Motor neuron (in vitro differentiated cells): ENCODE data around the gene TM4SF4. TPM values are rescaled to one million over a fixed set of nuclear protein-coding genes. Genes with fewer than 3 reads are reported as not detected.

Experiments used
- ATAC-seq, 8 experiments: fragments of 200-7000 bp; cut with Tn5 transposase; replicated peaks in 6 of 8; 2 replicates each; pipeline ENCODE4 v1.8.0; 2021; ENCODE audit warnings: mild to moderate bottlenecking in 8 of 8, moderate library complexity in 8 of 8
- H3K27ac ChIP-seq, 2 donors: fragments of 250-450 bp; sonication (Bioruptor Pico); 2 replicates each; pipeline ENCODE4 v1.9.0; 2021; ENCODE audit warnings: antibody characterized with exemption in 2 of 2, mild to moderate bottlenecking in 2 of 2, moderate library complexity in 1 of 2
- H3K4me1 ChIP-seq, 2 donors: fragments of 250-450 bp; sonication (Bioruptor Pico); replicated peaks in 1 of 2; 2 replicates each; pipeline ENCODE4 v1.6.1; 2021; ENCODE audit warnings: antibody characterized with exemption in 2 of 2, mild to moderate bottlenecking in 2 of 2, moderate library complexity in 1 of 2
- H3K4me3 ChIP-seq, 5 donors: fragments of 250-450 bp; sonication (Bioruptor Pico); 2 replicates each; pipeline ENCODE4 v1.9.0; 2021; ENCODE audit warnings: antibody characterized with exemption in 5 of 5, mild to moderate bottlenecking in 5 of 5, moderate library complexity in 4 of 5
- WGBS, 10 experiments: fragments of 450-650 bp; shearing (Covaris generic); methylation state at CpG; one replicate each; pipeline ENCODE4 v1.0.0; 2022; 5-methylcytosine and 5-hydroxymethylcytosine counted together
- in situ Hi-C, 9 experiments: fragments of 400-800 bp; cut with MboI; loops; one replicate each; pipeline ENCODE4 v1.15.0; 2021; ENCODE audit warnings: low sequenced_read_pairs in 9 of 9, low pct_unique_long_range_greater_than_20kb in 2 of 9; ENCODE audit not compliant: unreplicated experiment in 9 of 9
- total RNA-seq, 8 experiments: library from RNA; unstranded; fragments of 300-600 nt; gene quantifications; 2 replicates each; pipeline versions ENCODE4 v1.2.3 to v1.2.4, GENCODE V29; 2022

TM4SF4 gene
- total RNA-seq, 8 experiments from 2014 or later, result 0.05 to 2.7 (median 0.64) TPM; not detected in 1

DNA sequence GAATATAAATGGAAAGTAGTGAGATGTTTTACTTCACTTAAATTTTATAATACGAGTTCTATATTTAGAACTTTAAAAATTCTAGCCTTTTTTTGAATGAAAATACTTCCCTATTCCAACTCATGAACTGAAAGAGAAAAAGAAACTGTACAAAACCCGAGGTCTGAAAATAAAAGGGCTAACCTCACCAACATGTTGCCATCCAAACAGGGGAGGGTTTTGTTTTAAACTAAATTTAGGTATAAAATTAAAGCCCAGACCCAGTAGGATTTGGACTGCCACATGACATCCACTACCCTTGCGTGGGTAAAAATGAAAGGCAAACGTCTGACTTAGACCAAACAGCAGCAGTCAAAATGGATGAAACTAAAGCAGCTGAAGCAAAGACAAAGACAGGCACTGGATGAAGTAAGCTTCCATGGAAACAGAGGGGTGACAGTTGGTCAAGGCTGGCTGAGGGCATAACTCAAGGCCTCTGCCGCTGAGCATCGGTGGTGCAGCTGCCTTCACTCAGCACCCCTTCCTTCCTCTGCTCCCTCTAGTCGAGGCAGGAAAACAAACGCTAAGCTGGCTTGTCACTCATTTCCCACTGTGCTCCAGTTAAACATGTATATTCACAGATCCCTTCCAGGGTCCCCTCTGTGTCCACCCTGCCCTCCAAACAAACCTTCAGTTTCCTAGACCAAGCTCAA is 58.1 kb downstream of the TM4SF4 start:
- H3K4me3 ChIP-seq, result no peak overlapping the region
- 27 to 70% (median 40%) methylated on average over 2 to 7 of the region's 8 CpGs for whole genome bisulfite sequencing, 10 experiments
- no peak overlapping the region for H3K27ac ChIP-seq
- peak in 6 of 8 experiments; percentile 3 to 65 (median 56) for ATAC-seq
- in situ Hi-C loops, result no loop called here
- H3K4me1 ChIP-seq, result peaks cover 35 to 48% of the 10 kb centered on the region in 2 donors

DNA sequence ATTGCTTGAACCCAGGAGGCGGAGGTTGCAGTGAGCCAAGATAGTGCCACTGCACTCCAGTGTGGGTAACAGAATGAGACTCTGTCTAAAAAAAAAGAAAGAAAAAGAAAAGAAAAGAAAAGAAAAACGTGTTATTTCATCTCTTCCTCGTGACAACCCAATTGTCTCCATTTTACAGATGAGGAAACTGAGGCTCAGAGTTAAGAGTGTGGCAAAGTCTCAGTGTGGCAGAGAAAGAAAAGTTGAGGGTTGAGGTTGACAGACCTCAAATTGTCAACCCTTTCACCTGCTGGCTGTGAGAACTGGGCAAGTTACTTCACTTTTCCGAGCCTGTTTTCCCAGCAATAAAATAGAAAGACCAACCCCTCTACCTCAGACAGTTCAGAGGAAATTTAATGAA is 59.6 kb downstream of the TM4SF4 start:
- Histone ChIP-seq H3K4me1 (peaks cover 35 to 45% of the 10 kb centered on the region in 2 donors), H3K27ac (no peak overlapping the region), H3K4me3 (no peak overlapping the region)
- in situ Hi-C loops, result no loop called here
- 60 to 100% (median 85%) methylated on average over 1 to 4 of the region's 4 CpGs for WGBS, 10 experiments
- no peak for ATAC-seq

DNA sequence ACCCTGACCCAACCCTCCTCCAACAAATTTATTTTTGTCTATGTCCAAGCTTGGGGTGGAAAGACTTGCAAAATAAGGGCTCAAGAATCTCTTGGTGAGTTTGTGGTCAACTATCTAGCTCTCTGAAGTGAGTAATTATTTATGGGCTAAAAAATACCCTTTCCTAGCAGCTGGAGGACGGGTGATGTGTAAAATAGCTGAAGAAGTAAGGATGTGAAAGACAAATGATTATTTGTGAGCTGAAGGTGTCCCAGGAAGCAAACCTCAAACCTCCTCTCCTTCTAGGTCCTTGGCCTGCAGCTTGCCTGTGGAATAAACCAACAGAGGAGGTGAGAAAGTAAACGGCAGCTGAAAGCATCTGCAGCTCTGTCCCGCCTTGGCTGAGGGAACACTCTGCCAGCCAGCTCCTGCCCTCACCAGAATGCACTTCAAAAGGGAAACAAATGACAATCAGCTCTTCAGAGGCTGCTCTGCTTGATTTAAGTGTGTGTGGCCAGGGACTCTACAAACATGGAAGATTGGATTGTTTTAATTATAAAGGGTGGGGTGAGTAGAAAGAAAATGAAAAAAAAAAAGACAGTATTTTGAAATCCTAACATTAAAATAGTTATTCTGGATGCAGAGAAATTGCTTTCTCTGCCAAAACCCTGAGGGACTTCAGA is 60.3 kb downstream of the TM4SF4 start:
- Histone ChIP-seq H3K4me1 (peaks cover 38 to 45% of the 10 kb centered on the region in 2 donors), H3K27ac (peak overlapping the region in 1 of 2 donors; percentile 23), H3K4me3 (no peak overlapping the region)
- 0 to 53% (median 16%) methylated on average over 1 to 3 of the region's 3 CpGs; no CpG with 5 or more reads in 1 of the 10 experiments for WGBS, 10 experiments
- peak; percentile 39 to 75 (median 68) for ATAC-seq
- in situ Hi-C loops, result no loop called here

DNA sequence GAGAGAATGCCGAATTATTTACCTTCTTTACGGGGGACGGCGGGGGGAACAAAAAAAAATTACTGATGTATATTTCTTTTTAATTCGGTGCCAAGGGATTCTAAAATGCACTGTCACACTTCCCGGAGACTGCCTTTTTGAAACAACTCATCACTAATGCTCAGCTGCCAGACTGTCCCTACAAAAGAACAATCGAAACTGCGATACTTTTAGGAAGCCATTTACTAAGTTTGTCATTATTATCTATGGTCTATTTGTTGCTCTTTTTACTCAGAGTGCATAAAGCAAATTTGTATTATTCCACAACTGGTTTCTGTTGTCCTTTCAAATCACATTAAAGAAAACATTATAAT is 60.8 kb downstream of the TM4SF4 start:
- WGBS, 10 experiments, result 1 to 39% (median 13%) methylated on average over 5 to 8 of the region's 8 CpGs

DNA sequence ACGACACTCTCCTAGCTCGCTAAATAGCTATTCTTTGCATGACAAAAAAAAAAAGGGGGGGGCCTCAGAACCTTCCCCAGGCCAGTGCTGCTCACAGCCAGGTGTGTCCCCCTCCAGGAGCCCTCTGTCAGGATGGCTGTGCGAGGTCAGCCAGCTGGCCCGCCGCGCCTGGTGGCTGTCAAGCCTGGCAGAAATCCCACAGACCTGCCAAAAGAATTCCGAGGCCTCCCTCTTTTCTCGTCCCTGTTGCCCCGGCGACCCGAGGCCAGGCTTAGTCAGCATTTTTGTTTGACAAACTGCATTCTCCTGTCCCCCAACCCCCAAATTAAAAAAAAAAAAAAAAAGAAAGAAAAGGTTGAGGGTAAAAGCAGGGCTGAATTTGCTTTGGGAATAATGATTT is 61.9 kb downstream of the TM4SF4 start:
- Histone ChIP-seq H3K4me1 (peaks cover 42 to 45% of the 10 kb centered on the region in 2 donors), H3K27ac (peak overlapping the region in 1 of 2 donors; percentile 11), H3K4me3 (no peak overlapping the region)
- 0 to 71% (median 21%) methylated on average over 1 to 8 of the region's 11 CpGs for WGBS, 10 experiments
- peak in 5 of 8 experiments; percentile 61 to 78 (median 75) for ATAC-seq
- in situ Hi-C loops, result no loop called here

More for the DNA sequence above, 60.8 kb downstream of the TM4SF4 start:
- in situ Hi-C loops, result no loop called here
- peak; percentile 4 to 42 (median 38) for ATAC-seq
- no peak overlapping the region for H3K4me3 ChIP-seq
- H3K4me1 ChIP-seq, result peaks cover 42 to 45% of the 10 kb centered on the region in 2 donors
- peak overlapping the region in 1 of 2 donors; percentile 23 for H3K27ac ChIP-seq

DNA sequence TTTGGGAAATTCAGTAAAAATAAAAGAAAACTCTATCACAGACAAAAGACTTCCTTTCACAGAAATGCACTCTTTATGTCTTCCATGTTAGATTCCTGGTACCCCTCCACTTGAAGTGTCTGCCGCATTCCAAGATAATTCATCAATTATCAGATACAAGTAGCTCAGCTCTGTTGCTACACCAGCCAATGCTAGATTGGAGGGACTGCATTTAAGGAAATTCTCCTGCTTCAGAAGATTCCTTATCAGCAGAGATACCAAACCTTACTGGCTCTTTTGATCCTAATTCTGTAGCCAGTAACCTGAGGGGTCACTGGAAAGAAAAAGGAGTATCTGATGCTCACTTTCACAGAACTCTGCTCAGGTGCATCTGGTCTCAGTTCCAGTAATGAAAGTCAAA is 63.9 kb downstream of the TM4SF4 start:
- peaks cover 31 to 32% of the 10 kb centered on the region in 2 donors for H3K4me1 ChIP-seq
- ATAC-seq, result no peak
- H3K27ac ChIP-seq, result no peak overlapping the region
- in situ Hi-C loops, result no loop called here
- H3K4me3 ChIP-seq, result no peak overlapping the region
- 67 to 100% (median 83%) methylated on average over 1 of the region's 1 CpG; no CpG with 5 or more reads in 1 of the 10 experiments for WGBS, 10 experiments

DNA sequence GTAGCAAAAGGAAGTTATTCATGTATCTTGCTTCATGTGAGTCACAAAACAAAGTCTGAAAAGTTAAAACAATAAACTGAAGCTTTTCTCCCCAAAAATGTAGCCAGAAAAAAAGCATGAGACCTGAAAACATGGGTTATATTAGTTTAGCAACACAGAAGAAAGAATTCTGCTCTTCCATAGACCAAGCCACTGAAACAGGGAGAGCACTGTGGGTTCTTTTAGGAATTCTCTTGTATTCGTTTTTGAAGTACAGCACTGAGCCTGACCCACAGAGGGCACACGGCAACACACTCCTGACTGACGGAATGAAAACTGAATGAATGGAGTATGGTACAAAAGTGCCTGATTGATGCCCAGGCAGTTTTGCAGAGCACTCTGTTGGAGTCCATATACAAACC is 66.6 kb downstream of the TM4SF4 start:
- H3K4me3 ChIP-seq, result no peak overlapping the region
- 14 to 80% (median 51%) methylated on average over 1 to 3 of the region's 3 CpGs; no CpG with 5 or more reads in 2 of the 10 experiments for WGBS, 10 experiments
- peak in 1 of 8 experiments; percentile 7 for ATAC-seq
- no peak overlapping the region for H3K27ac ChIP-seq
- peaks cover 13 to 16% of the 10 kb centered on the region in 2 donors for H3K4me1 ChIP-seq
- in situ Hi-C loops, result no loop called here

DNA sequence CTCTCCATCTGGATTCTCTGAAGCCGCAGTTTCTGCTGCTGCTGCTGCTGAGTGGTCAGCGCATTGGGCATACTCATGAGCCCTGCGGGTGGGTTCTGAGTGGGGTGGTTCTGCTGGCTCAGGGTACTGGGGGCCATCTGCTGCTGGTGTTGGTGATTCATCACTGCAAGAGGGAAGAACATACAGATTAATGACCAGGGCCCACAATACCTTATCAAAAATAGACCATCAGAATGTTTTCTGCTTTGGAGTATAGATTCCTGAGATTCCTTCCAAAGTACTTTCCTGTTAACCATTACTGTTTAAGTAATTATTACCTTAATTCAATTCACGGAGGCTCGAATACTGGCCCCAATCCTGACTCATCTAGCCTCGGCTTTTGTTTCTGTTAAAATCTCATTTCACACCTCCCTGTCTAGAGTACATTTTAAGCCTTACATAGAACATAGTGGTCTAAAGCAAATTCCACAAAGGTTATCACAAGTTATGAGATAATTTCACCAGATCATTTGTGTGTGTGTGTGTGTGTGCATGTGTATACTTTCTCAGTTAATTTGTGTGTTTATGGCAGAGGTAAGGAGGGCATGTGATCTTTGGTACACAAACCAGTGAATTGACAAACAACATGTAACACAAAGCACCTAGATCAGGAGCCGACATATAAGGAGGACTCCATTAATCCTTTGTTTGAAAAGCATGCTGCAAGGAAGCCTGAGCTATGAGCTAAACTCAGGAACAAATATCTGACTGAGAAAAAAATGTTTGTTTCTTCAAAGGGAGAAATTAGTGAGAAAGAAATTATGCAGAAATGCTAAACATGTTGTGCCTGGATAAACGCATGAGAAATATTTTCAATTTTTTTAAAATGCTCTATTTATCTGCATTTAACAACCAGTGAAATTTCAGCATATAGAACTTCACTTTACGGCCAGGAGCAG is 68.1 kb downstream of the TM4SF4 start:
- Histone ChIP-seq H3K27ac (no peak overlapping the region), H3K4me1 (peaks cover 5 to 6% of the 10 kb centered on the region in 2 donors), H3K4me3 (no peak overlapping the region)
- in situ Hi-C loops, result no loop called here
- ATAC-seq, result no peak
- WGBS, 10 experiments, result 33 to 89% (median 69%) methylated on average over 1 to 9 of the region's 9 CpGs

DNA sequence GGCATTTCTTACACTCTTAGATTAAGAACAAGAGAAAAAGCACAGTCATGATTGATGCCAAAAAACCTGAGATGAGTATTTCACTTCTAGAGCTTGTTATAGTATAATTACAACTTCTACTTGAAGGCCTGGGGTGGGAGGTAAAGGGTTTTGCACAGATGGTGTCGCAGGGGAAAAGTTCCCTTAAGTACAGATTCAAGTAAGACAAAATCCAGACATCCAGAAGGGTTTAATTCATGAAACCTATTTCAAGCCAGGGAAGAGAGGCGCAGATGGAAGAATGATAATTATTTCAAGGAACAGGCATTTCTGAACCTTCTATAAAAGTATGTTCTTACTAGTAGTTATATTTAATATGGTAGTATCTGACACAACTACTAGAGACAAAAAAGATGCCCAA is 70.6 kb downstream of the TM4SF4 start:
- in situ Hi-C loops, result no loop called here
- ATAC-seq, result no peak
- no peak overlapping the region for H3K4me3 ChIP-seq
- WGBS, 10 experiments, result 67 to 100% (median 100%) methylated on average over 1 to 2 of the region's 2 CpGs; no CpG with 5 or more reads in 3 of the 10 experiments
- H3K4me1 ChIP-seq, result peaks cover 1 to 10% of the 10 kb centered on the region in 2 donors
- no peak overlapping the region for H3K27ac ChIP-seq

DNA sequence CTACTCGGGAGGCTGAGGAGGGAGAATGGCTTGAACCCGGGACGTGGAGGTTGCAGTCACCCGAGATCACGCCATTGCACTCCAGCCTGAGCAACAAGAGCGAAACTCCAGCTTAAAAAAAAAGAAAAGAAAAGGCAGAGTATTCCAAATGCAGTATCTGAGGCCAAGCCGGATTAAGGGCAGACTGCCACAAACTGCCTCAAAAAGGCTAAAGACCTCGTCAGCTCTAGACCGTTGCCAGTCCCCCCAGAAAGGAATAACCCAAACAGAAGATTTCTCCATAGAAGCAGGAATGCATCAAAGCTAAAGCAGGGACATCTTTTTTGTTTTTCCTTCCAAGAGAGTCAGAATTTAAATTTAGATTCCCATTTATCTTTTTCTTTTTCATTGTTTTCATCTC is 72.9 kb downstream of the TM4SF4 start:
- no peak overlapping the region for H3K27ac ChIP-seq
- H3K4me3 ChIP-seq, result no peak overlapping the region
- ATAC-seq, result peak in 1 of 8 experiments; percentile 69
- H3K4me1 ChIP-seq, result peaks cover 0 to 10% of the 10 kb centered on the region in 2 donors
- WGBS, 10 experiments, result 19 to 97% (median 84%) methylated on average over 2 to 9 of the region's 9 CpGs; no CpG with 5 or more reads in 1 of the 10 experiments
- in situ Hi-C loops, result no loop called here

DNA sequence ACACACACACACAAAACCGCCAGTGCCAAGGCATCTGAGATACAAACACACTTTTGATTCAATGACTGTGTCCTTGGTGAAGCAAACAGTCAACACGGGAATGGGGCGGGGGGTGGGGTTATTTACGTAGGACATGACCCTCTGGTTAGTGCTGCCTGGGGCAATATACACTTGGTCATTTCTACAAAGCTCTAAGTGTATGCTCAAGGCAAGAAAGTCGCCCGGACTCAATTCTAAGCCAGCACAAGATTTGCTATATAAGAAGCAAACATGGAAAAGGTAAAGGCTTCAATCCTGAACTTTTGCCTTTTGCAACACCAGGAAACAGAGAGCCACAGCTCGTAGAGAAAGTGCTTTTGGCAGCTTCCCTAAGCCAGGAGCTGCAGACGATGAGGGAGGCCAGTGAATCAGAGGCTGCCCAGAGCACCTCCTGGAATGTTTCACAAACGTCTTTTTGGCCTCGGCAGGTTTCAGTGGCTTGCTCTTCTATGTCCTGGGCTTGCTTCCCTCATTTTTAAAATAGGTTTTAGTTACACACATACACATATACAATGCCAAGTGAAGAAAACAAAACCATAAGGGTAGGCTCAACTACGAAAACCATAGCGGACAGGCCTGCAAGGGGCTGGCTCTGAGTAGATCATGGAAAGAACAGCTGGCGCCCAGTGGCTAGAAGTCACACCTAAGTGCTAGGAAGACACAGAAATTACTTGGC is 73.6 kb downstream of the TM4SF4 start:
- Histone ChIP-seq H3K4me3 (no peak overlapping the region), H3K27ac (no peak overlapping the region), H3K4me1 (peaks cover 0 to 10% of the 10 kb centered on the region in 2 donors)
- in situ Hi-C loops, result no loop called here
- 29 to 93% (median 61%) methylated on average over 1 to 11 of the region's 13 CpGs for WGBS, 10 experiments
- peak in 6 of 8 experiments; percentile 21 to 91 (median 59) for ATAC-seq

DNA sequence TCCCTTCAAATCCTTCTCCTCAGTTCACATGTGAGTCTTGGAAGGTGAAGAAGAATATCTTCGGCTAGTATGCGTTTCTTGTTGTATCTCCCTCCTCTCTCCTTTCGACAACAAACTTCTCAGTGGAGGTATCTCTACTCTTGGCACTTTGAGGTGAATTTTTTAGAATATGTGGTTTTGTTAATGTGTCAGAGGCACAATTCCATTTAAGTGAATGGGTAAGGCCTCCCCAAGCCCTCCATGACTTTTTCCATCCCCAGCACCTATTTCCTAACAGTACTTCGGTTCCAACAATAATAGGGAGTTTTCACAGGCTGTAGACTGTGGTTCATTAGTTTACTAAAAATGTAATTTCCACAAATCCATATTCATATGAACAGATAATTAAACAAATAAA is 74.2 kb downstream of the TM4SF4 start:
- H3K4me3 ChIP-seq, result no peak overlapping the region
- 6 to 100% (median 98%) methylated on average over 1 to 4 of the region's 4 CpGs; no CpG with 5 or more reads in 2 of the 10 experiments for WGBS, 10 experiments
- peaks cover 0 to 12% of the 10 kb centered on the region in 2 donors for H3K4me1 ChIP-seq
- in situ Hi-C loops, result no loop called here
- H3K27ac ChIP-seq, result no peak overlapping the region
- no peak for ATAC-seq
